ENCODE data around the gene OBP2B. TPM values are rescaled to one million over a fixed set of nuclear protein-coding genes. Genes with fewer than 3 reads are reported as not detected.
"Not testable (repeated sequence)": the region's sequence is repeated elsewhere in the genome, so short reads cannot be mapped to it uniquely, and the experiment has no call there.

The OBP2B gene
- total and polyA plus RNA-seq, 9 of the 15 experiments (the other 6 are each of a cell fraction or from before 2014, with no cell fraction given) = not detected

DNA sequence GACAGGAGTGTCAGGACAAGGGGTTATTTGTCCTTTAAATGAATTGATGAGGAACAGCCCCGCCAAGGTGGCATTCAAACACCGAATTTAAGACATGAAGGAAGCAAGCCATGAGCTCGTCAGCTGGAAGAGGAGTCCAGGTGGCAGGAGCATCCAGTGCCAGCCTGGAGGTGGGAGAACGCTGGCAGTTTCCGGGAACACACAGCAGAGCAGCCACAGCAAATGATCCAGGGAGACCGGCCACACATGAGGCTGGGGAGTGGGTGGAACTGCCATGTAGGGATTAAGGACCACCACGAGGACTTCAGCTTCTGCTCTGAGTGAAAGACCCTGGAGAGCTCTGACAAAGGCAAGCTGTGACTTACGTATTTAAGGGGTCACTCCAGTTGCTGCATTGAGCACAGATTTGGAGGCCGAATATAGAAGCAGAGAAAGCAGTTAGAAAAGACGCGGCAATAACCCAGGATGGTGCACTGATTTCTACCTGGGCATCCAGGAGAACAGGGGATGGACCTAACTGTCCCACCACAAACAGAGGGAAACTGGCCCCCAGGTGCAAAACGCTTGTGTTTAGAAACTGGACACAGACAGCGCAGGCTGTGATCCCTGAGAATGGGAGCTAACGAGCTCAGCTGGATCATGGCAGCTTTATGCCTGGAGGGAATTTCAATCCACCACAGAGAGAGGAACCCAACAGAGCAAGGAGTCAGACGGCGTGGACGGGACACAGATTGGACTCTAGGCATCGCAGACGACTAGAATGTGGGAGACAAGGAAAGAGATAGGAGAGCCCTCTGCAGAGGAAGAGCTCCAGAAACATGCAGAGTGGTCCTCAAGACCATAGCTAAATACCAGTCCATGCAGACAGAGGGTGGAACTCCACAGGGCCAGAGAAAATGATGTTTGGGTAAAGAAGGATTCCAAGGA is 9.3 kb upstream of the OBP2B start:
- H3K4me2 ChIP-seq (ENCODE audit: insufficient read depth, low read length); BruUV-seq (replicated peaks); H3K79me2 ChIP-seq (ENCODE audit: control insufficient read depth, insufficient read depth, low read length); H3K4me3 ChIP-seq; H3K27ac ChIP-seq (ENCODE audit: extremely low read depth, low read depth, low read length); in situ Hi-C loops (cut with MboI); CTCF ChIA-PET (ENCODE audit: low intra/inter-chr PET ratio); ATAC-seq; H3K9ac ChIP-seq (ENCODE audit: insufficient read depth in 1 of 2, low read depth in 2 of 2, low read length in 2 of 2); H3K9me3 ChIP-seq (replicated peaks; ENCODE audit: control insufficient read depth, insufficient read depth, low read depth, low read length); H3K4me1 ChIP-seq (replicated peaks in 1 of 2; ENCODE audit: control insufficient read depth in 2 of 2, insufficient read depth in 2 of 2, low read length in 2 of 2); H3K9me1 ChIP-seq (ENCODE audit: control insufficient read depth, insufficient read depth, low read length); FAIRE-seq; intact Hi-C loops (cut with micrococcal nuclease); H3K36me3 ChIP-seq (ENCODE audit: control insufficient read depth, insufficient read depth, low read length); H2AFZ ChIP-seq (ENCODE audit: low read depth, low read length); DNase-seq (ENCODE audit: extremely low read depth in 1 of 4, low spot score in 3 of 4); H4K20me1 ChIP-seq (replicated peaks; ENCODE audit: control insufficient read depth, insufficient read depth, low read length): not testable (repeated sequence)
- POLR2A ChIA-PET = interaction anchor here (0.7 kb wide), 1 partner anchor 29 kb away, joined by 3 read pairs; no protein-coding TSS in a partner anchor
- peaks cover 7 to 36% of the 10 kb centered on the region in 2 experiments; a peak in 4 of 5 replicates for H3K27me3 ChIP-seq (ENCODE audit: control insufficient read depth in 2 of 2, insufficient read depth in 2 of 2, low read length in 2 of 2)
- WGBS (ENCODE audit: insufficient coverage, low coverage, missing lambda C conversion rate) = 2% methylated on average over 18 of the region's 19 CpGs

GRCh38 chr9:133217333-133217988 is 8.4 kb upstream of the OBP2B start:
- in situ Hi-C loops (cut with MboI); ATAC-seq; H3K4me1 ChIP-seq (replicated peaks in 1 of 2; ENCODE audit: control insufficient read depth in 2 of 2, insufficient read depth in 2 of 2, low read length in 2 of 2); FAIRE-seq; BruUV-seq (replicated peaks); H3K9ac ChIP-seq (ENCODE audit: insufficient read depth in 1 of 2, low read depth in 2 of 2, low read length in 2 of 2); intact Hi-C loops (cut with micrococcal nuclease); H3K36me3 ChIP-seq (ENCODE audit: control insufficient read depth, insufficient read depth, low read length); H4K20me1 ChIP-seq (replicated peaks; ENCODE audit: control insufficient read depth, insufficient read depth, low read length); H3K9me1 ChIP-seq (ENCODE audit: control insufficient read depth, insufficient read depth, low read length); H3K4me2 ChIP-seq (ENCODE audit: insufficient read depth, low read length); CTCF ChIA-PET (ENCODE audit: low intra/inter-chr PET ratio); H3K79me2 ChIP-seq (ENCODE audit: control insufficient read depth, insufficient read depth, low read length); H3K4me3 ChIP-seq; H3K9me3 ChIP-seq (replicated peaks; ENCODE audit: control insufficient read depth, insufficient read depth, low read depth, low read length); H2AFZ ChIP-seq (ENCODE audit: low read depth, low read length); H3K27ac ChIP-seq (ENCODE audit: extremely low read depth, low read depth, low read length); DNase-seq (ENCODE audit: extremely low read depth in 1 of 4, low spot score in 3 of 4): not testable (repeated sequence)
- peaks cover 7 to 36% of the 10 kb centered on the region in 2 experiments; a peak in 4 of 5 replicates for H3K27me3 ChIP-seq (ENCODE audit: control insufficient read depth in 2 of 2, insufficient read depth in 2 of 2, low read length in 2 of 2)
- 0% methylated on average over 12 of the region's 12 CpGs for WGBS (ENCODE audit: insufficient coverage, low coverage, missing lambda C conversion rate)
- POLR2A ChIA-PET = interaction anchor here (0.7 kb wide), 1 partner anchor 30 kb away, joined by 3 read pairs; no protein-coding TSS in a partner anchor

Data from K562 (cell line).